Caco-2 (cell line): ENCODE data around the gene ZNF346. TPM values are rescaled to one million over a fixed set of nuclear protein-coding genes. Genes with fewer than 3 reads are reported as not detected.

ENCODE experiments used
- BruUV-seq: library from RNA; stranded (reverse); fragments of 400-500 nt; replicated peaks from 2 replicates; lab custom pipeline; 2021; lab: Mats Ljungman, UMichigan
- CTCF ChIA-PET: fragments of 300-600 bp; sonication (Branson Sonifier 250); formaldehyde crosslinking; loops from one replicate; lab custom pipeline; 2022; ENCODE audit warnings: antibody characterized with exemption; lab: Charles Lee
- POLR2A ChIA-PET: fragments of 300-600 bp; sonication (Branson Sonifier 250); formaldehyde crosslinking; loops from one replicate; lab custom pipeline; 2022; ENCODE audit warnings: antibody characterized with exemption; lab: Charles Lee
- DNase-seq, 2 experiments: peaks; one replicate each; pipeline versions ENCODE4 v3.0.0 to v3.0.0-alpha.2; 2020 to 2022
- H3K27me3 ChIP-seq: replicated peaks from 2 replicates; pipeline ENCODE4 v1.6.0; 2011; ENCODE audit warnings: low read length; ENCODE audit not compliant: control insufficient read depth, insufficient read depth
- H3K36me3 ChIP-seq: 2 replicates; pipeline ENCODE4 v1.5.1; 2011; ENCODE audit warnings: low read length; ENCODE audit not compliant: control insufficient read depth, insufficient read depth
- H3K4me1 ChIP-seq: fragments of 250-450 bp; sonication (Bioruptor Pico); 2 replicates; pipeline ENCODE4 v1.5.1; 2020; ENCODE audit warnings: mild to moderate bottlenecking
- H3K4me3 ChIP-seq: 2 replicates; pipeline ENCODE4 v1.5.1; 2011; ENCODE audit warnings: low read depth, mild to moderate bottlenecking, control low read depth, low read length
- H3K9me3 ChIP-seq: fragments of 250-450 bp; sonication (Bioruptor Pico); 2 replicates; pipeline ENCODE4 v1.5.1; 2020; ENCODE audit warnings: mild to moderate bottlenecking, moderate library complexity
- H3K27ac Mint-ChIP-seq: one replicate; pipeline ENCODE4 v1.8.0; 2022; ENCODE audit warnings: mixed read lengths; ENCODE audit not compliant: unreplicated experiment
- H3K27me3 Mint-ChIP-seq: one replicate; pipeline ENCODE4 v1.8.0; 2022; ENCODE audit warnings: mixed read lengths; ENCODE audit not compliant: insufficient read depth, unreplicated experiment
- H3K36me3 Mint-ChIP-seq: one replicate; pipeline ENCODE4 v1.8.0; 2022; ENCODE audit warnings: mild to moderate bottlenecking, mixed read lengths; ENCODE audit not compliant: insufficient read depth, unreplicated experiment
- H3K4me1 Mint-ChIP-seq: one replicate; pipeline ENCODE4 v1.8.0; 2022; ENCODE audit warnings: low read depth, mixed read lengths; ENCODE audit not compliant: unreplicated experiment
- H3K4me3 Mint-ChIP-seq: one replicate; pipeline ENCODE4 v1.8.0; 2022; ENCODE audit warnings: mild to moderate bottlenecking, moderate library complexity, mixed read lengths; ENCODE audit not compliant: unreplicated experiment
- H3K9me3 Mint-ChIP-seq: one replicate; pipeline ENCODE4 v1.8.0; 2022; ENCODE audit warnings: mixed read lengths; ENCODE audit not compliant: unreplicated experiment
- intact Hi-C: fragments of 100-400 bp; cut with micrococcal nuclease; formaldehyde crosslinking; loops from one replicate; pipeline ENCODE4 v1.10.0; 2022; ENCODE audit not compliant: unreplicated experiment
- total RNA-seq: library from RNA; stranded (reverse); gene quantifications from 2 replicates; pipeline ENCODE4 v1.2.3, GENCODE V29; 2022
- TF ChIP-seq, protein P1 (sequence below), 2 experiments: fragments of 200-600 bp in 1 of 2; IDR thresholded peaks; 1 replicate in 1 of 2; 2 replicates in 1 of 2; pipeline versions ENCODE4 v1.5.1 to v1.8.0; 2011 to 2022; ENCODE audit warnings: antibody characterized with exemption in 1 of 2, control low read depth in 1 of 2, inconsistent platforms in 1 of 2, low read depth in 1 of 2, low read length in 1 of 2, mild to moderate bottlenecking in 1 of 2, moderate library complexity in 1 of 2; ENCODE audit not compliant: insufficient read depth in 1 of 2, severe bottlenecking in 1 of 2, unreplicated experiment in 1 of 2

Gene ZNF346
- total RNA-seq, 1 experiment from 2014 or later: 24.2 TPM

DNA sequence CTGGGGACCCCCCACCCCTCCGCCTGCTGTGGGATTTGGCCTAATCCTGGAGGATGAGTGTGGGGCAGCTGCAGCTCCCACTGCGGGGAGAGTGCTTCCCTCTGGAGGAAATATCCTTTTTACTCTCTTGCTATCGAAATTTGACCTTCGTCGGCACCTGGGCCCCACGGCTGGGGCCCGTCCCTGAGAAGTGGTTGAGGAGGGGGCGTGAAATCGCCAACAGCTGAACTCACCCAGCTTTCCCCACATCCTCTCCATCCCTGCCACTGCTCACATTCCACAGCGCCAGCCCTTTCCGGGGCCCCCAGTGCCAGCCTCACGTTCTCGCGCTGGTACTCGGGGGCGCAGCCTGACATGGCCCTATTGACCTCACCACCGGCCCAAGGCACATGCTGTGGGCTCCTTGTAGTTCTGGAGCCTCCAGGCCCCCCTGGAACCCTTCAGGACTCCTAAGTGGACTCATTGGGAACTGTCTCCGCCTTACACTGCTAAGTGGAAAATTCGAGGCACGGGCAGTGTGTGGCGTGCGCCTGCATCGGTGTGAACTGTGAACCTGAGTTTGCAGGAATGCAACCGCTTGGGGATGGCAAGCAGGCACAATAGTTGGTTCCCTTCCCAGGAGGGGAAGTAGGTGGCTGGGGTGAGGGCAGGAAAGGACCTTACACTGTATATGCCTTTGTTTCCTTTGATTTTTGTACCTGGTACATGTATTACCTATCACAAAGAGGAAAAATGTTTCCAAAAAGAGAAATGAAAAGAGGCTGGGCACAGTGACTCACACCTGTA lies 83.4 kb downstream of the ZNF346 start:
- Histone ChIP-seq H3K27me3 (no peaks in the 10 kb centered on the region), H3K4me1 (peaks cover 24% of the 10 kb centered on the region), H3K9me3 (no peaks in the 10 kb centered on the region), H3K36me3 (no peaks in the 10 kb centered on the region), H3K4me3 (no peak overlapping the region)
- BruUV-seq: no TSS peak
- no peak for DNase-seq
- TF ChIP-seq, protein P1, sequence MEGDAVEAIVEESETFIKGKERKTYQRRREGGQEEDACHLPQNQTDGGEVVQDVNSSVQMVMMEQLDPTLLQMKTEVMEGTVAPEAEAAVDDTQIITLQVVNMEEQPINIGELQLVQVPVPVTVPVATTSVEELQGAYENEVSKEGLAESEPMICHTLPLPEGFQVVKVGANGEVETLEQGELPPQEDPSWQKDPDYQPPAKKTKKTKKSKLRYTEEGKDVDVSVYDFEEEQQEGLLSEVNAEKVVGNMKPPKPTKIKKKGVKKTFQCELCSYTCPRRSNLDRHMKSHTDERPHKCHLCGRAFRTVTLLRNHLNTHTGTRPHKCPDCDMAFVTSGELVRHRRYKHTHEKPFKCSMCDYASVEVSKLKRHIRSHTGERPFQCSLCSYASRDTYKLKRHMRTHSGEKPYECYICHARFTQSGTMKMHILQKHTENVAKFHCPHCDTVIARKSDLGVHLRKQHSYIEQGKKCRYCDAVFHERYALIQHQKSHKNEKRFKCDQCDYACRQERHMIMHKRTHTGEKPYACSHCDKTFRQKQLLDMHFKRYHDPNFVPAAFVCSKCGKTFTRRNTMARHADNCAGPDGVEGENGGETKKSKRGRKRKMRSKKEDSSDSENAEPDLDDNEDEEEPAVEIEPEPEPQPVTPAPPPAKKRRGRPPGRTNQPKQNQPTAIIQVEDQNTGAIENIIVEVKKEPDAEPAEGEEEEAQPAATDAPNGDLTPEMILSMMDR (IDR thresholded peaks at IDR 0.05; ENCODE audit: insufficient read depth in 1 of 2, low read depth in 1 of 2, low read length in 1 of 2, severe bottlenecking in 1 of 2, unreplicated experiment in 1 of 2): no peak
- ChIA-PET CTCF (interaction anchor here (0.7 kb wide), 1 partner anchor 204 kb away, joined by 3 read pairs; no protein-coding TSS in a partner anchor), POLR2A (no interaction called here)
- peak overlapping the region; percentile 61 for H3K27ac Mint-ChIP-seq
- no peaks in the 10 kb centered on the region for H3K9me3 Mint-ChIP-seq
- intact Hi-C loops: no loop called here
- no peak overlapping the region for H3K4me3 Mint-ChIP-seq
- peaks cover 23% of the 10 kb centered on the region for H3K36me3 Mint-ChIP-seq
- no peaks in the 10 kb centered on the region for H3K27me3 Mint-ChIP-seq
- H3K4me1 Mint-ChIP-seq: peaks cover 32% of the 10 kb centered on the region

DNA sequence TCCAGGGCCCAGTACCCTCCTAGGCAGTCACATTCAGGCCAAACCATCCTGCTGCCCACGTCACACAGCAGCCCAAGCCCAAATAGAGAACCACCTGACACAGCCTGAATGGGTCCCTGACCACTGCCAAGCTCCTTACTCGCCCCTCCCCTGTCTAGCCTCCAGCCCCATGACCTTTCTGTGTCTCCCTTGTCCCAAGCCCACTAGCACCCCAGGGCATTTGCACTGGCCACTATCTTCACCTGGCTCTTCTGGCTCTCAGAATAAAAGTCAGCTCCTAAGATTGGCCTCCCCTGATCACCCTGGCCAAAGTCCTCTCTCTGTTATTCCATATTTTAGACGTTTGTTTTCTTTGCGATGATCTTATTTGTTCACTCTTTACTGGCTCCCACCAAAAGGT lies 84.7 kb downstream of the ZNF346 start:
- H3K9me3 ChIP-seq: no peaks in the 10 kb centered on the region
- Mint-ChIP-seq H3K9me3 (no peaks in the 10 kb centered on the region), H3K36me3 (peaks cover 13% of the 10 kb centered on the region), H3K27me3 (no peaks in the 10 kb centered on the region), H3K4me1 (peaks cover 39% of the 10 kb centered on the region), H3K27ac (peak overlapping the region; percentile 6), H3K4me3 (no peak overlapping the region)
- TF ChIP-seq, protein P1 (IDR thresholded peaks at IDR 0.05; ENCODE audit: insufficient read depth in 1 of 2, low read depth in 1 of 2, low read length in 1 of 2, severe bottlenecking in 1 of 2, unreplicated experiment in 1 of 2): no peak
- H3K4me1 ChIP-seq: peaks cover 24% of the 10 kb centered on the region
- no TSS peak for BruUV-seq
- H3K4me3 ChIP-seq: no peak overlapping the region
- intact Hi-C loops: no loop called here
- POLR2A ChIA-PET: interaction anchor here (0.7 kb wide), 1 partner anchor 20 kb away, joined by 4 read pairs; the partner anchor contains the start of gene FGFR4
- CTCF ChIA-PET: interaction anchor here (1.1 to 1.7 kb wide), 3 partner anchors 20 to 36 kb away, joined by 5 to 13 read pairs (median 5); partner anchors contain the start of gene FGFR4
- H3K27me3 ChIP-seq: no peaks in the 10 kb centered on the region
- H3K36me3 ChIP-seq: no peaks in the 10 kb centered on the region
- no peak for DNase-seq

DNA sequence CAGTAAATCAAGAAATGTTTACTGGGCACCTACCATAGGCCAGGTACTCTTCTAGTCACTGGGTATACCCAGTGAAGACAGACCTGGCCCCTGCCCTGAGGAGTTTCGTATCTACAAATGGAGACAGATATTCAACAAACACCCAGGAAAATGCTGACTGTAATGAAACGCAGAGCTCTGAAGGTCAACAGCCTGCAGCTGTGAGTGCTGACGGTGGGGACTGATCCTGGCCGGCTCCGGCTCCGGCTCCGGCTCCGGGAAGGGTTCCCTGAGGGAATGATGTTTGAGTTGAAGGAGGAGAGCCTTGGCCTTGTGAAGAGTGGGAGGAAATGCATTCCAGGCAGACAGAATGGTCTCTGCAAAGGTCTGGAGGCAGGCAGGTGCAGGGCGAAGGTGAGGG lies 87.3 kb downstream of the ZNF346 start:
- H3K4me3 Mint-ChIP-seq: no peak overlapping the region
- no peaks in the 10 kb centered on the region for H3K27me3 ChIP-seq
- no TSS peak for BruUV-seq
- intact Hi-C loops: loop anchor here (5.0 kb wide), 1 partner anchor 448 kb away; no protein-coding TSS in a partner anchor
- no peak overlapping the region for H3K4me3 ChIP-seq
- H3K36me3 Mint-ChIP-seq: no peaks in the 10 kb centered on the region
- POLR2A ChIA-PET: no interaction called here
- H3K4me1 ChIP-seq: peaks cover 24% of the 10 kb centered on the region
- no peaks in the 10 kb centered on the region for H3K9me3 ChIP-seq
- no peaks in the 10 kb centered on the region for H3K27me3 Mint-ChIP-seq
- H3K4me1 Mint-ChIP-seq: peaks cover 32% of the 10 kb centered on the region
- no peaks in the 10 kb centered on the region for H3K36me3 ChIP-seq
- H3K9me3 Mint-ChIP-seq: no peaks in the 10 kb centered on the region
- TF ChIP-seq, protein P1 (IDR thresholded peaks at IDR 0.05; ENCODE audit: insufficient read depth in 1 of 2, low read depth in 1 of 2, low read length in 1 of 2, severe bottlenecking in 1 of 2, unreplicated experiment in 1 of 2): no peak
- CTCF ChIA-PET: interaction anchor here (0.6 to 7.1 kb wide), 5 partner anchors 10 to 200 kb away, joined by 3 to 132 read pairs (median 5); partner anchors contain the start of gene FGFR4
- no peak for DNase-seq
- no peak overlapping the region for H3K27ac Mint-ChIP-seq
